Measurements from ENCODE around the gene RAB1A. TPM values are rescaled to one million over a fixed set of nuclear protein-coding genes. Genes with fewer than 3 reads are reported as not detected.

The RAB1A gene
- total RNA-seq: 109 and 123 TPM in 2 replicates

DNA sequence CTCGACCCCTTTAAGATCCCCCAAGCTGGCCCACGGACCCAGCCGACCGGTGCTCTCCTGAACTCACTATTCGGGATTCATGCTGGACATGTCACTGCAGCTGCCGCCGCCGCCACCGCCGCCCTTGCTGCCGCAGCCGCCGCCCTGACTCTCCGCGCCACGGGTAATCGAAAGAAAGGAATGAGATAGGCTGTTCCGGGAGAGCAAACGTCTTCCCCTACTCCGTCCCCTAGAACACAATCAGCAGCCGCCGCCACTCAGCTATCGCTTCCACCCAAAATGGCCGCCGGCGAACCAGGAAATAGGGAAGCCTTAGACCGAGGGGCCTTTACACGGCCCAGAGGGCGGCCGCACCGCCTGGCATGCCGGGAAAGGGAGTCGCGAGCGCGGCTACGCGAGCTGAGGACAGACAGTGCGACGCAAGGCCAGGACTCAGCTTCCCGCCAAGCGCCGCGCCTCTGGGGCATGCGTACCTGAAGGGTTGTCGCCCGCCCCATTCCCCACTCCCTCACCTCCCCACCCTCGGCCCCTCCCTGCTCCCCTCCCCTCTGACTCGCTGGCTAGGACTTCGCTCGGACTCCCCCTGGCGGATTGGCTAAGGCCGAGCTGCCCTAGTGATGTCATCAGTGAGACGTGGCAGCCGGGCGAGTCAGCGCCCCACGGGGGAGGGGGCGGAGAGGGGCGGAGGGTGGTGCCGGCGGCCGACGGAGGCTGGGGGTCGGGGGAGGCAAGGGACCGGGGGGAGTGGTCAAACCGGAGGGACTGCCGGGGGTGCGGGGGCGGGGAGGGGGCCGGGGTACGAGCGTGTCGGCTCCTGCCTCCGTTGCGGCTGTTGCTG is at the start of gene RAB1A:
RAB1A (minus strand) TSS at position 281 of the 838 bp plus-strand sequence; CDS start at position 90, 191 bp downstream.

DNA sequence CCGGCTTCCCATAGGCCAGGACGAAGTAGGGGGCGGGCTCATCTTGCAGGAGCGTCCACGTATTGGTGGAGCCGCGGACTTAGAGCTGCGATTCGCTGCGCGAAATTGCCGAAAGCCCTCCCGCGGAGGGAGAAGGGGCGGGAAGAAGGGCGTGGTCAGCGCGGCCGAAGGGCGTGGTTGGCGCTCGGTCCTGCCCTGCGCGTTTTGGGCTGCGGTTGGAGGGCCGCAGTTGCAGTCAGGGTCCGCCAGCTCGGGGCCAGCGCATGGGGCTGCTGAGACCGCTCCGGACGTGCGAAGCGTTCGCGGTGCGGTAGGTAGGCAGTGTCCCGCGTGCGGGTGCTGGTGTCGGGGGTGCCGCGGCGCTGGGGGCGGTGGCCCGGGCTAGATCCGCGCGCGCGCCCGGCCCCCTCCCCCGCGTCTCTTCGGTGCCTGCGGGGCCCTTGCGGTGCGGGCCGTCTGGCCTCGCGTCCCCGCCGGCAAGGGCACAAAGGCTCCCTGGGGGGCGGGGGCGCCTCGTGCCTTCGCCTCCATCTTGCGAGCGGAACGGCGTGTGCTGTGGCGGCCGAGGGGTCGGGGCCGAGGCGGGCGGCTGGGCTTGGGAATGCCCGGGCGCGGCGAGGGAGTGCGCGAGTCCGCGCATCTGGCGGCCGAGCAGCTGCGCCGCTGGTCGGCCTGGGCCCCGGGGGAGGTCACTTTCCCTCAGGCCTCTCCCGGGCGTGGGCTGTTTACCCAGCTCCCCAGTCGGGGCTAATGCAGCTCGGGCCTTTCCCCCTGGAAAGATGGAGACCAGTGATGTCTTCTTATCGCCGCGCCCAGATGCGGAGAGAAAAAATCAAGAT is 73.5 kb downstream of the RAB1A start, which contains the start of gene CEP68:
CEP68 (plus strand) TSS at position 202 of the 839 bp plus-strand sequence. CDS start 13,029 bp downstream, outside the sequence.

Other genes with a start within 250 kb of the RAB1A start
- gene SLC1A4, start 140.7 kb downstream of the RAB1A start, total RNA-seq: 22.0 and 24.0 TPM in 2 replicates
- gene CEP68, start 73.7 kb downstream of the RAB1A start, total RNA-seq: 11.4 and 16.0 TPM in 2 replicates
- 140 and 159 TPM in 2 replicates for gene ACTR2, start 97.7 kb upstream of the RAB1A start, total RNA-seq

All from epithelial cell of umbilical artery (primary cell).